ENCODE data around the gene TRPM4.

TRPM4 gene

DNA sequence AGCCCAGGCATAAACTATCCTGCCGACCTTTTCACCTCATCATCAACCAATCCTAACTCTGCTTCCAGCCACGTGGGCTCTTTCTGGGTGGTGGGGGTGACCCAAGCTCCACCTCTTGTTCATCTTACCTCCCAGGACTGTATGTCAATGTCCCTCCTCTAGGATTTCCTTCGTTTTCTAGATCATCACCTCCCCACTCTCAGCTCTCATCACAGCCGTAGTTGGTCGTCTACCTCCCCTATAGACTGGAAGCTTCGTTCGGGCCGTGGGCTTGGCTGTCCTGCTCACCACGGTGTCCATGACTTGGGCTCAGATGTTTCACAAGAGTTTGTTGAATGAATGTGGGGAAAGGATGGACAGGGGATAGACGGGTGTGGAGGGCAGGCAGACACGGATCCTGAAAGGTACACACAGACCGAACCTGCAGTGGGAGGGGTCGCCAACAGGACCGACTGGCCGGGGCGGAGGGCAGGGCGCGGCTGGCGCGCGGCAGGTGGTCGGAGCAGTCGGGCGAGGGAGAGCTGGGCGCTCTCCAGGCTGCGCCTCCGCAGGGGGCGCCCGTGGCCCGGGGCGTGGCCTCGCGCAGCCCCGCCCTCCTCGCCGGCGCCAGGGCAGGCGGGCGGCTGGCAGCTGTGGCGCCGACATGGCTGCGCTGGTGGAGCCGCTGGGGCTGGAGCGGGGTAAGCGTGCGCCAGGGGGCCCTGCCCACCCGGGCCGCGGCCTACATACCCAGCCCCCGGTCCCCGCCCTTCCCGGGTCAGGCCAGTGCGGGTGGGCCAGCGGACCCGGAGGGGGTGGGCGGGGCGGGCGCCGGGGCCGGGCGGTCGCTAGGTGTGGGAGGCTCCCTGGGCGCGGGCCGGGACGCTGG is 43.6 kb upstream of the TRPM4 start, which contains the start of gene LIN7B:
TSS of gene LIN7B (plus strand) at position 609 of the 868 bp plus-strand sequence. CDS start at position 644, 35 bp downstream.
- in situ Hi-C loops (cut with HindIII; ENCODE audit: low sequenced_read_pairs), result loop anchor here (5.0 kb wide), 1 partner anchor 78 kb away; no protein-coding TSS in a partner anchor
- TF ChIP-seq, protein P1, sequence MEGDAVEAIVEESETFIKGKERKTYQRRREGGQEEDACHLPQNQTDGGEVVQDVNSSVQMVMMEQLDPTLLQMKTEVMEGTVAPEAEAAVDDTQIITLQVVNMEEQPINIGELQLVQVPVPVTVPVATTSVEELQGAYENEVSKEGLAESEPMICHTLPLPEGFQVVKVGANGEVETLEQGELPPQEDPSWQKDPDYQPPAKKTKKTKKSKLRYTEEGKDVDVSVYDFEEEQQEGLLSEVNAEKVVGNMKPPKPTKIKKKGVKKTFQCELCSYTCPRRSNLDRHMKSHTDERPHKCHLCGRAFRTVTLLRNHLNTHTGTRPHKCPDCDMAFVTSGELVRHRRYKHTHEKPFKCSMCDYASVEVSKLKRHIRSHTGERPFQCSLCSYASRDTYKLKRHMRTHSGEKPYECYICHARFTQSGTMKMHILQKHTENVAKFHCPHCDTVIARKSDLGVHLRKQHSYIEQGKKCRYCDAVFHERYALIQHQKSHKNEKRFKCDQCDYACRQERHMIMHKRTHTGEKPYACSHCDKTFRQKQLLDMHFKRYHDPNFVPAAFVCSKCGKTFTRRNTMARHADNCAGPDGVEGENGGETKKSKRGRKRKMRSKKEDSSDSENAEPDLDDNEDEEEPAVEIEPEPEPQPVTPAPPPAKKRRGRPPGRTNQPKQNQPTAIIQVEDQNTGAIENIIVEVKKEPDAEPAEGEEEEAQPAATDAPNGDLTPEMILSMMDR (IDR thresholded peaks at IDR 0.05; ENCODE audit: low read depth, low read length, missing control alignments), result no peak
- no peak for DNase-seq (ENCODE audit: low read depth)
- peak within 1 kb of the TSS; percentile 66 for H3K4me3 ChIP-seq (ENCODE audit: low read depth, low read length)

DNA sequence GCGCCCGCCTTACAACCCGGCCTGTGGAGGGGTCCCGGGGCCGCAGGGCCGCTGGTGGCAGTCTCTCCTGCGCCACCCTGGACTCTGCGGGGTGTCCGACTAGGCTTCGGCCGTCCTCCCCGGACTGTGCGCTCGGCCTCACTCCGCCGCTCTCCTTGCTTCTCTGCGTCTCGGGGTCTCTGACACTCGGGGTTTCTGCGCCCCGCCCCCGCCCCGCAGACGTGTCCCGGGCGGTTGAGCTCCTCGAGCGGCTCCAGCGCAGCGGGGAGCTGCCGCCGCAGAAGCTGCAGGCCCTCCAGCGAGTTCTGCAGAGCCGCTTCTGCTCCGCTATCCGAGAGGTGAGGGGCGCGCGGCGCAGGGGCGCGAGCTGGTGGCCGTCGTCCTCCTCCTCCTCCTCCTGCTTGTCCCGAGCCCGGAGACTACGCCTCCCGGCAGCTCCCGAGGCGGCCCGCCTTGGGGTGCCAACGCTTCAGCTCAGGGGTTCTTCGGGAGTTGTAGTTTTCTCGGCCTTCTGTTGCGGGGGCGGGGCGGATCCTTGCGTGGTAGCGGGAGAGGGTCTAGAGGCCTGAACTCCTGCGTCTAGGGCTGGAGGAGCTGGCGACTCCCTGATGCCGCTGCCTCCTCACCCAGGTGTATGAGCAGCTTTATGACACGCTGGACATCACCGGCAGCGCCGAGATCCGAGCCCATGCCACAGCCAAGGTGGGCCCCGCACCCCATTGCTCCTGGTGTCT is 42.8 kb upstream of the TRPM4 start:
- DNase-seq (ENCODE audit: low read depth), result no peak
- TF ChIP-seq, protein P1 (IDR thresholded peaks at IDR 0.05; ENCODE audit: low read depth, low read length, missing control alignments), result no peak
- in situ Hi-C loops (cut with HindIII; ENCODE audit: low sequenced_read_pairs), result loop anchor here (5.0 kb wide), 1 partner anchor 78 kb away; no protein-coding TSS in a partner anchor
- peak overlapping the region; percentile 66 for H3K4me3 ChIP-seq (ENCODE audit: low read depth, low read length)

DNA sequence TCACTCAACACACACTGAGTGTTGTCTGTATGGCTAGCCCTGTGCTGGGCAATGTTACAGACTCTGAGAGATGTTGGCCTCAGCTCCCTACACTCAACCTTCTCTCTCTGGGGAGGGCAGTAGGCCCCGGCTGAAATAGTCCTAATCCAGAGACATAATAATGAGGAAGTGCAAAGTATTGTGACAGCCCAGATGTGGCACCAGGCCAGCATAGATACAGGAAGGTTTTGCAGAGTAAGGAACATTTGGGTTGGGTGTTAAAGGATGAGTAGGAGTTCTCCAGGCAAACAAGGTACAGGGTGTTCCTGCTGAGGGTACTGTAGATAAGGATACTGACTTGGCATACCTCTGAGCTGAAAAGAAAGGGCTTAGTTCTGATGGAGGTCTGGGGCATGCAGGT is 41.0 kb upstream of the TRPM4 start:
- no peak overlapping the region for H3K4me3 ChIP-seq (ENCODE audit: low read depth, low read length)
- TF ChIP-seq, protein P1 (IDR thresholded peaks at IDR 0.05; ENCODE audit: low read depth, low read length, missing control alignments), result no peak
- no peak for DNase-seq (ENCODE audit: low read depth)
- in situ Hi-C loops (cut with HindIII; ENCODE audit: low sequenced_read_pairs), result no loop called here

DNA sequence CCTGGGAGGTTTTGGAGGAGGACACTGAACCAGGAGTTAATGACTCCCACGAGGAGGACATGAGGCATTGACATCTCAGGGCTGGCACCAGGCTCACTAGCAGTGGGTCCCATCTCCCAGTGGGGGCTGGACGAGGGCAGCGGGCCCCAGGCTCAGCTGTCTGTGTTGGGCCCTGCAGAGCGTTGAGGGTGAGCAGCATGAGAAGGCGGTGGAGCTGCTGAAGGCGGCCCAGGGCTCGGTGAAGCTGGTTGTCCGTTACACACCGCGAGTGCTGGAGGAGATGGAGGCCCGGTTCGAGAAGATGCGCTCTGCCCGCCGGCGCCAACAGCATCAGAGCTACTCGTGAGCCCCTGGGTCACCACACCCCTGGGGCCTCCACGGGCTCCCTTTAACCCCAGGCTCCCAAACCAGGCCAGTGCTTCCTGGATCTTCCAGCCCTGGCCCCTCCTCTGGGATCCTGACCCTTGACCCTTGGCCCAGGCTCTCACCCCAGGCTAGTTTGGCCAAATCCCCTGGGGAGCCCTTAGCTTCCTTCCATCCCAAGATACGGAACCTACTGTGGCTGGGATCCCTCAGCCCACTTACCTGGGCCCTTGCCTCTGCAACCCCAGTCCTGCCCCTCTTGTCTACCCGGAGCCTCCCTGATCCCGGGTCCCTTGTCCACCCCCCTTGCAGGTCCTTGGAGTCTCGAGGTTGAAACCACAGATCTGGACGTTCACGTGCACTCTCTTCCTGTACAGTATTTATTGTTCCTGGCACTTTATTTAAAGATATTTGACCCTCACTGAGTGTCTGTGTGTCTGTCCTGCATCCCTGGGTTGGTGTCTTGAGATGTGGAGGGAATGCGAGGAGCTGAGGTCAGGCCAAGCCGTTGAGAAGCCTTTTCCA is 39.7 kb upstream of the TRPM4 start:
- H3K4me3 ChIP-seq (ENCODE audit: low read depth, low read length), result peak overlapping the region; percentile 67
- TF ChIP-seq, protein P1 (IDR thresholded peaks at IDR 0.05; ENCODE audit: low read depth, low read length, missing control alignments), result no peak
- in situ Hi-C loops (cut with HindIII; ENCODE audit: low sequenced_read_pairs), result no loop called here
- DNase-seq (ENCODE audit: low read depth), result no peak

DNA sequence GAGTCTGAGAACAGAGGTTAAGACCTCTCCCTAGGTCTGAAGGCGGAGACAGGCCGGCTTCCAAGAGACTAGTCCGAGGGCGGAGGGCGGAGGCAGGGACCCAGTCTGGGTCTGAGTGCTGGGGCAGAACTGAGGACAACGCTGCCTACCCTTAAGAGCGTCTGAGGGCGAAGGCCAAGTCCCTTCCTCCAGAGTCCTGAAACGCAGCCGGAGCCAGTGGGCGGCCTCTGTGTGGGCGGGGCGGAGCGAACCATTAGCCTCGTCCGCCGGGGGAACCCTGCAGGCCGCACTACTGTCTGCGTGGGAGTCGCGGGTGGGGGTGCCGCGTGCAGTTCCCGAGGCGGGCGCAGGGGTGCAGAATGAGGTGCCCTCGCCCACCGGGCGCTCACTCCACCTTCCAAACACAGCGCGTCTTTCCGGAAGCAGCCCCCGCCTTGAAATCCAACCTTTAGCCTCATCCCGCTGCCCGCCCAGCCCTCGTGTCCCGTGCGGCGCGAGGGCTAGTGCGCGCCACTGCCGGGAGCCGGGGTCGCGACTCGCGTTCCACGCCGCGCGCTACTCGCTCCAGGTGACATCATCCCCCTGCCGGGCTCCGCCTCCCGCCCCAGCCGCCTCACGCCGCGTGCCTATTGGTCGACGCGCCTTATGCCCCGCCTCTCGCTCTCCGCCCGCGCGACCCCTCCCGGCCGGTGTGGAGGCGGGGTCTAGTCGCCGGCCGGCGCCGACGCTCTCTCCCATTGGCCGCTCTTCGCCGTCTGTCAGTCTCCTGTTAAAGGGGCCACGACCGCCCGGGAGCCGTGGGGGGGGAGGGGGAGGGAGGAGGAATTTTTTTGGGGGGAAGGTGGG is 38.8 kb upstream of the TRPM4 start, which contains the start of gene C19orf73:
TSS of gene C19orf73 (minus strand) at position 579 of the 846 bp plus-strand sequence. CDS start at position 458, 121 bp downstream.
- H3K4me3 ChIP-seq (ENCODE audit: low read depth, low read length), result peak within 1 kb of the TSS; percentile 67
- DNase-seq (ENCODE audit: low read depth), result peak; percentile 76
- in situ Hi-C loops (cut with HindIII; ENCODE audit: low sequenced_read_pairs), result no loop called here
- TF ChIP-seq, protein P1 (IDR thresholded peaks at IDR 0.05; ENCODE audit: low read depth, low read length, missing control alignments), result no peak
